IPS-NIHi7 (cell line): ENCODE results near the gene TRIM2.
A peak's percentile ranks its signal among the peaks of the same experiment; 100 is the strongest.
"Not testable (repeated sequence)": the region's sequence is repeated elsewhere in the genome, so short reads cannot be mapped to it uniquely, and the experiment has no call there.

Source experiments
- DNase-seq: peaks from one replicate; pipeline ENCODE4 v3.0.0; 2012; ENCODE audit warnings: mixed read lengths; ENCODE audit errors: extremely low spot score

TRIM2 gene

GRCh38 chr4:153189016-153189801 lies 15.0 kb upstream of the TRIM2 start:
- DNase-seq, result no peak

DNA sequence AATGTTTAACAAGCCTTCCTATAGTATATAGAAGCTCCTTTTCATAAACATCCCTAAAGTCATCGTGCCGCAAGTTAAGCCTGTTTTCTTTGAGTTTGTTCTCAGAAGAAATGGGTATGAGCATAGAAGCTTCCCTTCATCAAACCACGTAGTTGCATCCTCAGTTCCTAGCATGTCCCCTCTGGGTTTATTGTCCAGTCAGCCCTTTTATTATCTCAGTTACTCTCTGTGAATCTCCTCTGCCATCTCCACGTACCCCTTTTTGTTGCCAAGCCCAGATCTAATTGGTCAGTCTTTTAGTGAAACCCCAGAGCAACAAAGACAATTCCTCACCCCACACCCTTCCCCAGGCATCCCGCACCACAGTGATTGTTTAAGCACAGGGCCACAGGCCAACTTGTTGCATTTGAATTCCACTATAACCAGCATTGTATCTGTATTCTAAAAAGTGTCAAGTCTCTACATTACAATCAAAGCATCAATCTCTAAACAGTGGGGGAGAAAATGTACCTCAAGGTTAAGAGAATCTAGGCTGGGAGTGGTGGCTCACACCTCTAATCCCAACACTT lies 12.4 kb upstream of the TRIM2 start:
- DNase-seq, result no peak

- DNase-seq, result no peak
Measured at GRCh38 chr4:153197301-153197700, 6.9 kb upstream of the TRIM2 start.

DNA sequence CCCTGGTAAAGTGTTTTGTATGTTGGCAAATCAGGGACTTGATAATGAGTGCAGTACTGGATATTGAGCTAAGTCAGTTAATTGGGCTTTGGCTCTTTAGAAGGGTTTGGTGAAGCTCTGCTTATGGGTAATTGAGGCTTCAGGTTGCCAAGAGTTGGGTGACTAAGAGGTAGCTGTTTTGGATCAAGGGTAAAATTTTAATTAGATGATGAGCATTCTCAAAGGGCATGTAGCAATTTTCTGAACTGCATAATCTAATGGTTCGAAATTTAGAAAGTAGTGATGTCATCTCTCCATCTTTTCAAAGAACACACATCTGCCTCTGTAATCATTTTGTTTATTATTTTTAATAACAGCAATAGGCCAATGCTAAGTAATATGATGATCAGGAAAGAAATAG lies 5.5 kb upstream of the TRIM2 start:
- DNase-seq, result no peak

GRCh38 chr4:153203746-153204145 lies 497 bp upstream of the TRIM2 start:
- not testable (repeated sequence) for DNase-seq

DNA sequence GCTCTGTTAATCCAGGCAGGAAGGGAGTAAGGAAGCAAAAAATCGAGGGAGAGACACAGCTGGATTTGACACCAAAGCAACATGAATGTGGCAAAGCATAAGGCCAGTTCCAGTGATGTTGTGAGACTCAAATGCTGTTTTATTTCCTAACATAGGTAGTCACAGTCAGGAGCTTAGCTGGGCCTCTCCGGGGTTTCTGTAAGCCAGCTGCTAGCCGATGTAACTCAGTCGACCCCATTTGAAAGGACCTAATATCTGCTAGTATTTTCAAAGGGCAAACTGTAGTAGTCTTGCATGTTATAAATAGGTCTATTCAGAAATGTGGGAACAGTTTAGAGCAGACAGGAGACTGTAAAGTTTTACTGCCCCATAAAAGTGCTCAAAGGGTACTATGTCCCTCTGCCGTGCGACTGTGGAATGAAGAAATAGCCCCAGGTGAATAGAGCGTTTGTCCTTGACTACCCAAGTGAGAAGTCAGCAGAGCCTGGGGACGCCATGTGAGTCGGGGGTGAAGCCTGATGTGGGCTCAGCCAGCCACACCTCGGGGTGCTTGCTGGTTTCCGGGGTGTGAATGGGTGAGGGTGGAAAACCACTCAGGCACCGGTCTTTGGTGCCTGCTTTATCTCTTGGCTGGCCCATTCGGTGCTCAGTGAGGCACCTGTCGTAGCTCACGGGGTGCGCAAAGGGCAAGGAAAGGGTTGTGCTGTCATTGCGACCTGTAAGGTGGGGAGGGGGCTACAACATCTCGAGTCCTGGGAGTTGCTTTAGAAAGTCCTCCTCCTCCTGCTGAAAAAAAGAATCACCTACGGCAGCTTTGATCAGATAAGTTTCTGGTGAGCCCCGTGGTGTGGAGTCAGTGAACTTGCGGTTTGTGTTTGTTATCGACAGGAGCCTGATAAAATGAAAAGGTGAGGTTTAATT lies 745 bp downstream of the TRIM2 start:
- DNase-seq, result no peak

- DNase-seq, result peak; percentile 64
Measured at GRCh38 chr4:153205757-153206156, 1.5 kb downstream of the TRIM2 start.

- DNase-seq, result peak; percentile 54
Measured at GRCh38 chr4:153206534-153206933, 2.3 kb downstream of the TRIM2 start.

- DNase-seq, result no peak
Measured at GRCh38 chr4:153207027-153207426, 2.8 kb downstream of the TRIM2 start.

- peak; percentile 52 for DNase-seq
Measured at GRCh38 chr4:153207567-153207966, 3.3 kb downstream of the TRIM2 start.

- no peak for DNase-seq
Measured at GRCh38 chr4:153209410-153209809, 5.2 kb downstream of the TRIM2 start.

GRCh38 chr4:153210727-153211126 lies 6.5 kb downstream of the TRIM2 start:
- DNase-seq, result no peak

GRCh38 chr4:153211986-153212728 lies 7.9 kb downstream of the TRIM2 start:
- no peak for DNase-seq

GRCh38 chr4:153212736-153213135 lies 8.5 kb downstream of the TRIM2 start:
- no peak for DNase-seq

DNA sequence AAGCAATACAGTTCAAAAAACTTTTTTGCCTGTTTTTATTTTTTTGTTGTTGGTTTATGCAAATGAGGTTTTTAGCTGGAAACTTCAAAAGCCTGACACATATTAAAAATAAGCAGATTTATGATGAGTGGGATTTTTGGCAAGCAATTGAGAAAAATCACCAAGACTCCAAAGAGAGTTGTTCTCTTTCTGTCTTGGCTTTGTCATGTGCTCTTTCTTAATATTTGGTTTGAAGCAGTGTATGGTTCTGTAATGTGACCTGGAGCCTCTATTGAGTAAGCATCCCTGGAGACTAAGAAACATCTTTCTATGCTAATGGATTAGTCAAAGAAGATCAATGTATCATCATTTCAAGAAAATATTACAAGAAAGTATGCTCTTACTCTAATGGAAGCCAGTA lies 11.7 kb downstream of the TRIM2 start:
- no peak for DNase-seq

DNA sequence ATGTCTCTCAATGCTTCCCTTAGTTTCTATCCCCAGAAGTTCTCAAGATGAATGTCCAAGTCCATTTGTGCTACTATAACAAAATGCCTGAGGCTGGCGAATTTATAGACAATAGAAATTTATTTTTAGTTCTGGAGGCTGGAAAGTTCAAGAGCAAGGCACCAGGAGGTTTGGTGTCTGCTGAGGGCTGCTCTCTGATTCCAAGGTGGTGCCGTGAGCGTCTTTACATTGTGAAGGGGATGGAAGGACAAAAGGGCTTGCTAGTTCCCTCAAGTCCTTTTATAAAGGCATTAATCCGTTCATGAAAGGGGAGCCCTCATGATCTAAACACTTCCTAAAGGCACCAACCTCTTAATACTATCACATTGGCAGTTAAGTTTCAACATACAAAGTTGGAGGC lies 12.3 kb downstream of the TRIM2 start:
- DNase-seq, result no peak

GRCh38 chr4:153217440-153217839 lies 13.2 kb downstream of the TRIM2 start:
- no peak for DNase-seq

DNA sequence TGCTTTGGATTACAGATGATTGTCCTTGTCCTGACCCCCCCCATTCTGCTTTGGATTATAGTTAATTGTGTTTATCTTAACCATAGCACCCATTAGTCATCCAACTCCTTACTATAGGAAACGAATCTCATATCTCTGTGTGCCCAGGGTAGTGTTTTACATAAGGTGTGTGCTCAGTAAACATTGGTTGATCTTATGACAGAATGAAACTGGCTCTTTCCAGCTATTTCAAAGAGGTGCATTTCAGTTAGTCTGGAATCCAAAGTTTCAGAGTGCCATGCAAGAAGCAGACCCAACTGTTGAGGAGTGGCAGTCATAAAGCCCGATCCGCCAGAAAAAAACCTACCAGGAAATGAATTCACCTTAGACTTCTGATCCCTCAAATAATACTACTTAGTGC lies 14.7 kb downstream of the TRIM2 start:
- no peak for DNase-seq

GRCh38 chr4:153220682-153221395 lies 16.6 kb downstream of the TRIM2 start:
- DNase-seq, result no peak

- peak; percentile 84 for DNase-seq
Measured at GRCh38 chr4:153221783-153222706, 17.8 kb downstream of the TRIM2 start.
